SJCRH30 (cell line): Measurements from ENCODE around the gene ZBTB6. TPM values are rescaled to one million over a fixed set of nuclear protein-coding genes. Genes with fewer than 3 reads are reported as not detected.

ENCODE experiments used
- DNase-seq, 2 experiments: peaks; one replicate each; pipeline ENCODE4 v3.0.0-alpha.2; 2015 to 2020
- H3K27ac ChIP-seq: fragments of 250-450 bp; sonication (Bioruptor Pico); 2 replicates; pipeline ENCODE4 v1.5.1; 2020; ENCODE audit warnings: mild to moderate bottlenecking, moderate library complexity
- H3K27me3 ChIP-seq: fragments of 250-450 bp; sonication (Bioruptor Pico); 2 replicates; pipeline ENCODE4 v1.5.1; 2020; ENCODE audit warnings: mild to moderate bottlenecking, moderate library complexity
- H3K36me3 ChIP-seq: fragments of 250-450 bp; sonication (Bioruptor Pico); 2 replicates; pipeline ENCODE4 v1.5.1; 2020; ENCODE audit warnings: mild to moderate bottlenecking, moderate library complexity
- H3K4me1 ChIP-seq: fragments of 250-450 bp; sonication (Bioruptor Pico); 2 replicates; pipeline ENCODE4 v1.5.1; 2020; ENCODE audit warnings: mild to moderate bottlenecking, moderate library complexity
- H3K4me3 ChIP-seq: fragments of 250-450 bp; sonication (Bioruptor Pico); 2 replicates; pipeline ENCODE4 v1.5.1; 2020; ENCODE audit warnings: mild to moderate bottlenecking, moderate library complexity
- H3K9me3 ChIP-seq: fragments of 250-450 bp; sonication (Bioruptor Pico); replicated peaks from 2 replicates; pipeline ENCODE4 v1.5.1; 2020; ENCODE audit warnings: mild to moderate bottlenecking, moderate library complexity
- total RNA-seq: library from RNA; depleted of rRNA; stranded (reverse); fragments of >200 nt; shearing (Covaris generic); gene quantifications from 2 replicates; pipeline ENCODE4 v1.2.3, GENCODE V29; 2014; rRNA removed

ZBTB6 gene
- 26.2 and 27.0 TPM in 2 replicates for total RNA-seq

DNA sequence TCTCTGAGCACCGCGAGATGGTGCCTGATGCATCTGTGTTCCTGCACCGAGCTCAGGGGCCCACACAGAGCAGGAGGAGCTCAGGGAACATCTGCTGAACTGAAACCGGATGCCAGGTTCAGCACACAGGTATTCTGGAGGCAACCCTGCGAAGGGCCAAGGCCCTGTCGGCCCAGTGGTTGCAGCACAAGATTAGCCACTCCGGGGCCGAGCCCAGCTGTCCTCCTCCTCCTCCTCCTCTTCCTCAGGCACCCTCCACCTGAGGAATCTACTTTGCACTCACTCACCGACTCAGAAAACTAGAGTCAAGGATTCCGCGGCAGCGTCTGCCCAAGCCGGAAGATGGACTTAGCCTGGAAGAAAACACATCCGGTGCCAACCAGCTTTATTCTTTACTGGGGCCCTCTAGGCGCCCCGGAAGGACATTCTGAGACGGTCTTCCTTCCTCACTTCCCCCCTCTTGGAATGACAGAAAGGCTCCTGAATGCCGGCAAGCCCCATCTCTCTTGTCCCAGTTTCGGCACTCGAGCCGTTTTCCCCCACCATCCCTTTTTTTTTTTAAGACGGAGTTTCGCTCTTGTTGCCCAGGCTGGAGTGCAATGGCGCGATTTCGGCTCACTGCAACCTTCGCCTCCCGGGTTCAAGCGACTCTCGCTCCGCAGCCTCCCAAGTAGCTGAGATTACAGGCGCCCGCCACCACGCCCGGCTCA is at the start of gene ZBTB6:
TSS of gene ZBTB6 (minus strand) at position 360 of the 710 bp plus-strand sequence. CDS start 1,251 bp downstream, outside the sequence.
- no peaks in the 10 kb centered on the region for H3K9me3 ChIP-seq
- H3K4me3 ChIP-seq, result peak within 1 kb of the TSS; percentile 80
- no peaks in the 10 kb centered on the region for H3K27me3 ChIP-seq
- no peaks in the 10 kb centered on the region; the same call in 1 of the 2 replicates for H3K4me1 ChIP-seq
- H3K36me3 ChIP-seq, result peaks cover 17% of the 10 kb centered on the region
- H3K27ac ChIP-seq, result peak within 1 kb of the TSS; percentile 76
- DNase-seq, result peak; percentile 87 to 95

GRCh38 chr9:122961139-122961538 is 48.0 kb upstream of the ZBTB6 start:
- H3K27me3 ChIP-seq, result no peaks in the 10 kb centered on the region
- no peak for DNase-seq
- H3K4me3 ChIP-seq, result no peak overlapping the region
- peaks cover 46% of the 10 kb centered on the region for H3K36me3 ChIP-seq
- no peaks in the 10 kb centered on the region for H3K4me1 ChIP-seq
- H3K9me3 ChIP-seq, result no peaks in the 10 kb centered on the region
- no peak overlapping the region for H3K27ac ChIP-seq

- DNase-seq, result no peak
- no peaks in the 10 kb centered on the region for H3K27me3 ChIP-seq
- H3K4me1 ChIP-seq, result no peaks in the 10 kb centered on the region
- H3K9me3 ChIP-seq, result no peaks in the 10 kb centered on the region
- H3K36me3 ChIP-seq, result peaks cover 34% of the 10 kb centered on the region
- no peak overlapping the region for H3K27ac ChIP-seq
- H3K4me3 ChIP-seq, result no peak overlapping the region
These were observed 42.8 kb upstream of the ZBTB6 start for GRCh38 chr9:122955961-122956360.

- H3K27ac ChIP-seq, result no peak overlapping the region
- no peaks in the 10 kb centered on the region for H3K4me1 ChIP-seq
- H3K9me3 ChIP-seq, result no peaks in the 10 kb centered on the region
- no peak overlapping the region for H3K4me3 ChIP-seq
- H3K27me3 ChIP-seq, result no peaks in the 10 kb centered on the region
- no peak for DNase-seq
- peaks cover 17% of the 10 kb centered on the region for H3K36me3 ChIP-seq
These were observed 41.1 kb upstream of the ZBTB6 start for GRCh38 chr9:122954253-122954691.

GRCh38 chr9:122951056-122951455 is 37.9 kb upstream of the ZBTB6 start:
- no peak for DNase-seq
- H3K4me3 ChIP-seq, result no peak overlapping the region
- H3K27me3 ChIP-seq, result no peaks in the 10 kb centered on the region
- peaks cover 11% of the 10 kb centered on the region for H3K36me3 ChIP-seq
- H3K27ac ChIP-seq, result no peak overlapping the region
- H3K4me1 ChIP-seq, result peaks cover 3% of the 10 kb centered on the region; the same call in 1 of the 2 replicates
- no peaks in the 10 kb centered on the region for H3K9me3 ChIP-seq

DNA sequence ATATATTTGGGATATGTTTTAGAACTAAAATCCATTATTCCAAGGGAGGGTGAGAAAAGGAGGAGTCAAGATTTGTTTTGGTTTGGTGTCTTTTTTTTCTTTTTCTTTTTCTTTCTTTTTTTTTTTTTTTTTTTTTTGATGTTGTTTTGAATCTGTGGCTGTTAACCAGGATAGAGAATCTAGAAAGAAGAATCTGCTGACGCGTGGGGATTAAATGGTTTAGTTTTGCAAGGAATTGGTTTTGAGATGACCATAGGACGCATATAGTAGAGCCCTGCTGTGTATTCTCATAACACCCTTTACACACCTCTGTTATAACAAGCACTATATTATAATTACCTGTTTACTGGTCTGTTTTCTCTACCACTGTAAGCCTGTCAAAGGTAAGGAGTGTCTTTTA is 37.1 kb upstream of the ZBTB6 start:
- H3K4me3 ChIP-seq, result no peak overlapping the region
- H3K9me3 ChIP-seq, result no peaks in the 10 kb centered on the region
- H3K36me3 ChIP-seq, result peaks cover 6% of the 10 kb centered on the region
- H3K27me3 ChIP-seq, result no peaks in the 10 kb centered on the region
- no peak for DNase-seq
- peaks cover 3% of the 10 kb centered on the region; the same call in 1 of the 2 replicates for H3K4me1 ChIP-seq
- no peak overlapping the region for H3K27ac ChIP-seq

GRCh38 chr9:122949696-122950095 is 36.6 kb upstream of the ZBTB6 start:
- DNase-seq, result no peak
- Histone ChIP-seq H3K4me1 (peaks cover 3% of the 10 kb centered on the region; the same call in 1 of the 2 replicates), H3K27me3 (no peaks in the 10 kb centered on the region), H3K4me3 (no peak overlapping the region), H3K27ac (no peak overlapping the region), H3K9me3 (no peaks in the 10 kb centered on the region), H3K36me3 (peaks cover 6% of the 10 kb centered on the region)

- H3K9me3 ChIP-seq, result no peaks in the 10 kb centered on the region
- no peak overlapping the region for H3K27ac ChIP-seq
- no peak for DNase-seq
- H3K27me3 ChIP-seq, result no peaks in the 10 kb centered on the region
- H3K4me1 ChIP-seq, result peaks cover 3% of the 10 kb centered on the region; the same call in 1 of the 2 replicates
- H3K4me3 ChIP-seq, result no peak overlapping the region
- peaks cover 6% of the 10 kb centered on the region for H3K36me3 ChIP-seq
These were observed 35.2 kb upstream of the ZBTB6 start for GRCh38 chr9:122948313-122948712.

GRCh38 chr9:122946461-122947005 is 33.4 kb upstream of the ZBTB6 start:
- no peak overlapping the region for H3K27ac ChIP-seq

GRCh38 chr9:122944960-122945888 is 32.1 kb upstream of the ZBTB6 start:
- Histone ChIP-seq H3K27me3 (no peaks in the 10 kb centered on the region), H3K4me3 (no peak overlapping the region), H3K4me1 (peaks cover 3% of the 10 kb centered on the region; the same call in 1 of the 2 replicates), H3K9me3 (no peaks in the 10 kb centered on the region), H3K27ac (no peak overlapping the region), H3K36me3 (no peaks in the 10 kb centered on the region; the same call in 1 of the 2 replicates)
- no peak for DNase-seq

More at GRCh38 chr9:122946461-122947005, 33.4 kb upstream of the ZBTB6 start:
- DNase-seq, result no peak
- peaks cover 3% of the 10 kb centered on the region; the same call in 1 of the 2 replicates for H3K4me1 ChIP-seq
- H3K9me3 ChIP-seq, result no peaks in the 10 kb centered on the region
- H3K4me3 ChIP-seq, result no peak overlapping the region
- no peaks in the 10 kb centered on the region; the same call in 1 of the 2 replicates for H3K36me3 ChIP-seq
- H3K27me3 ChIP-seq, result no peaks in the 10 kb centered on the region

DNA sequence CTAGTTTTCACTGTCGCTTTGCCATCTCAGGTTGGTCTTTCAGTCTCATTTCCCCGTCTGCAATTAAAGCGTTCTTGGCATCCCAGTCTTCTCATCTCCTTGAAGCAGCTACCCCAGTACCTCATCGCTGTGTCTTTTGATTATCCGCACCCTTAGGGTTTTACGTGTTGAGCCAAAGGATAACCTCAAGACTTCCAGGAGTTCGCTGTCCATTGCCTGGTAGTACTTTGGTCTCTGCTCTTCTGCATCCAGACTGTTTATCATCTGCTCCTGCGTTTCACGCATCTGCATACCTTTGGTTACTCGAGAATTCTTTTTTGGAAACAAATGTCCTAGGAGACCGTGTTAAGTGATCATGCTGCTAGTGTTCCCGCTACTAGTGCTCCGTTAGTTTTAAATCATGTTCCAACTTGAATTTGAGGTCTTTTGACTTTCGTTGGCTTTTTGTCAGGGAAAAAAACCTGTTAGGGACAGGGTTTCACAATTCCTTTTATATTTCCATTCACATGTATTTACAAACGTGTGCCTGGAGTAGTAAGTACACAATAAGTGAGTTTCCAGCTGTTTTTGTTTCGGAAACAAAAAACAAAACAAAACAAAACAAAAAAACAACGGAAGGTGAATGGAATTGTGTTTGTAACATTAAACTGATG is 28.6 kb upstream of the ZBTB6 start:
- Histone ChIP-seq H3K27ac (peak overlapping the region; percentile 72), H3K36me3 (peaks cover 14% of the 10 kb centered on the region; the same call in 1 of the 2 replicates), H3K27me3 (no peaks in the 10 kb centered on the region), H3K9me3 (no peaks in the 10 kb centered on the region), H3K4me1 (no peaks in the 10 kb centered on the region), H3K4me3 (peak overlapping the region; percentile 93)
- DNase-seq, result no peak

GRCh38 chr9:122940749-122941581 is 27.8 kb upstream of the ZBTB6 start, which contains the start of gene RABGAP1:
Gene RABGAP1, plus strand, starts transcription at chr9:122941020. Its CDS starts 16,040 bp downstream, at chr9:122957060.
- H3K27me3 ChIP-seq, result no peaks in the 10 kb centered on the region
- peak; percentile 100 for DNase-seq
- peaks cover 18% of the 10 kb centered on the region; the same call in 1 of the 2 replicates for H3K36me3 ChIP-seq
- H3K9me3 ChIP-seq, result no peaks in the 10 kb centered on the region
- H3K27ac ChIP-seq, result peak within 1 kb of the TSS; percentile 72
- peak within 1 kb of the TSS; percentile 93 for H3K4me3 ChIP-seq
- no peaks in the 10 kb centered on the region for H3K4me1 ChIP-seq

- no peak for DNase-seq
- no peaks in the 10 kb centered on the region for H3K27me3 ChIP-seq
- H3K36me3 ChIP-seq, result peaks cover 20% of the 10 kb centered on the region; the same call in 1 of the 2 replicates
- no peaks in the 10 kb centered on the region for H3K9me3 ChIP-seq
- no peaks in the 10 kb centered on the region for H3K4me1 ChIP-seq
- H3K27ac ChIP-seq, result no peak overlapping the region
- peak overlapping the region; percentile 93 for H3K4me3 ChIP-seq
These were observed 27.3 kb upstream of the ZBTB6 start for GRCh38 chr9:122940454-122940748.
